K562 (cell line): ENCODE data around the gene ADAP1. TPM values are rescaled to one million over a fixed set of nuclear protein-coding genes. Genes with fewer than 3 reads are reported as not detected.

Experiments
- ZBTB40 ChIP-seq, 2 experiments: fragments of 450-650 bp in 1 of 2; sonication (generic) in 1 of 2; formaldehyde crosslinking in 1 of 2; IDR thresholded peaks; 2 replicates each; pipeline versions ENCODE4 v1.7.1 to v1.9.0; 2016 to 2022; ENCODE audit warnings: inconsistent platforms in 1 of 2, mild to moderate bottlenecking in 1 of 2, missing genetic modification reagents in 1 of 2
- polyA plus RNA-seq, 8 experiments: library from polyadenylated mRNA; depleted of rRNA in 4 of 8; stranded (reverse) in 5 of 8; unstranded in 3 of 8; fragments of >200 nt; fragmentation: Nextera tagmentation in 2 of 8; fragmentation: Illumina TruSeq in 1 of 8; extraction: Ambion mirVana in 2 of 8; extraction: Trizol in 1 of 8; gene quantifications; 2 replicates each; pipeline versions ENCODE4 v1.2.1 to v1.2.3, GENCODE V29; 2011 to 2014; ENCODE audit warnings: inconsistent platforms in 1 of 8, missing spikeins in 1 of 8
- total RNA-seq, 7 experiments: library from RNA; depleted of rRNA in 6 of 7; stranded (reverse); fragments of >200 nt in 6 of 7; fragmentation: Illumina TruSeq in 2 of 7; extraction: Trizol in 2 of 7; gene quantifications; 2 replicates each; pipeline versions ENCODE4 v1.2.1 to v1.2.3, GENCODE V29; 2011 to 2021; ENCODE audit warnings: low replicate concordance in 1 of 7

Gene ADAP1
- total and polyA plus RNA-seq, 9 of the 15 experiments (the other 6 are each of a cell fraction or from before 2014, with no cell fraction given): 0.27 to 1.4 (median 0.52) TPM; not detected in 3

GRCh38 chr7:879093-879492 lies 75.4 kb downstream of the ADAP1 start (continued):
- TF ChIP-seq ZBTB40 (IDR thresholded peaks at IDR 0.05) (no peak), ZBTB40 (CRISPR knock-in tag; IDR thresholded peaks at IDR 0.05) (no peak)
